ENCODE measurements around the gene SELENOF.
A peak's percentile ranks its signal among the peaks of the same experiment; 100 is the strongest.
"Not testable (repeated sequence)": the region's sequence is repeated elsewhere in the genome, so short reads cannot be mapped to it uniquely, and the experiment has no call there.

Gene SELENOF

GRCh38 chr1:86915737-86916235 is 1.9 kb upstream of the SELENOF start:
- DNase-seq: no peak

DNA sequence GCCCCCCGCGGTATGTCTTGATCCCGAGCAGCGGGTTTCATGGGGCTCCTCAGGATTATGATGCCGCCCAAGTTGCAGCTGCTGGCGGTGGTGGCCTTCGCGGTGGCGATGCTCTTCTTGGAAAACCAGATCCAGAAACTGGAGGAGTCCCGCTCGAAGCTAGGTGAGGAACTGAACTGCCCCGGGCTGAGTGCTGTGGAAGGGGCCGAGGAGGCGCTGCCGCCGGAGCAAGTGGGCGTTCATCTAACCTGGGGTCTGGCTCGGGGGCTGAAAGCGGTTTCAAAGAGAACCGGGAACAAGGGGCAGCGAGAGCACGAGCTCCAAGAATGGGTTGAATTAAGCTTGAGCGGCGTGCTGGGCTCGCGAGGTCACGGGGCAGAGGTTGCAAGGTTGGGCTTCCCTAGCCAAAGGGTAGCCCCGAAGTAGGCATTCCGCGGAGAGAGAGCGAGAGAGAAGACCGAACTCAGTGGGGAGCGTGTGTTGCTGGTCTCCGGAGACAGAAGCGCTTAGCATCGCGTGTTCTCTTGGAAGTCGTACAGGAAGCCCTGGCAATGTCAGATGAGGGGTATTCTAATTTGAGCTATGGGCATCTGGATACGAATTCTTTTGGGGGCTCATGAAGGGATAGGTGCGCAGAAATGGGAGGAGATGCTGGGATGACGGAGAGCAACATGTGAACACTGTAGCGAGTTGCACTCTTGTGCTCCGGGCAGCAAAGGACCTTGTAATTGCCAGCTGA is 1.2 kb upstream of the SELENOF start:
- peak; percentile 20 for DNase-seq

GRCh38 chr1:86914601-86914997 is 673 bp upstream of the SELENOF start, which contains the start of gene HS2ST1:
HS2ST1 (plus strand) TSS chr1:86914635.
- DNase-seq: no peak

DNA sequence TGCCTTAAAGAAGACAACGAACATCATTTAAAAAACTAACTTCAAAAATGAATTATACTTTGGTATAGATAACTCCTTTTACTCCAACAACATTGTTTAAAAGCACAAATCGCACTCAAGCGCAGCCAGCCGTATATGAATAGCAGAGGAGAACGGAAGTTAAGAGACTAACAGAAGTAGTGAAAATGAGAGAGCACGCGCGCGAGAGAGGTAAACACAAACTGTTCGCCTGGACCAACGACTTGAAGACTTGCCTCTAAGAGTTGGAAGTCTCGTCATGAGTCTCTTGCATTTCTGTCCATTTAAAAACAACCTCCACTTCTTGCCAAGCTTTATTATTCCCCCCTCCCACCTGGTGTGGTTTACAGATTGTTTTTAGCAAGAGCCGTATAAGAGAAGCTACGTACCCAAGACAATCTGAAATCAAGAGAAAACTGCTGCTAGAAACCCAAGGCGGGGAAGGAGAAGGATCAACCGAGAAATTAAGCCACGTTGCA is 479 bp downstream of the SELENOF start:
- DNase-seq: peak; percentile 9

DNA sequence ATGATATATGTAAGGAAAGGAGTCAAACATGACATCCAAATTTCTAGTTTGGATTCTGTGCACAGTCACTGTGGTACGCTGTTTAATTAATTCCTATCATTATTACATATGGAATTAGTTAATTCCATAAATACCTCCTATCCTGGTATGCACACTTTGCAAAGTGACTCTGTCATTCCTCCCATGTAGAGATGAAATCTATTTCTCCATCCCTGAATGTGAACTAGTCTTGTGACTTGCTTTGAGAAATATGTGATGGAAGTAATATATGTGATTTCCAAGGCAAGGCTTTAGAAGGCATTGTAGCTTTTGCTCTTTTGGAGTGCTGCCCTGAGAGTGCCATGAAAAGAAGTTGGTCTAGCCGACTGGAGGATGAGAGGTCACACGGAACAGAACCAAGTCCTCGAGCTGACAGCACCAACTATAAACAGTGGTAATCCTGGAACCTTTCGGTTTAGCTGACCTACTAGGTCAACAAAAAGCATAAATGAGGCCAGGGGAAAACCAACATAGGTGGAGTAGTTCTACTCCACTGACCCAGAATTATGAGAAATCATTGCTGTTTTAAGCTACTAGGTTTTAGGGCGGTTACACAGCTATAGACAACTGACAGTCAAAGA is 1.5 kb downstream of the SELENOF start:
- DNase-seq: no peak

DNA sequence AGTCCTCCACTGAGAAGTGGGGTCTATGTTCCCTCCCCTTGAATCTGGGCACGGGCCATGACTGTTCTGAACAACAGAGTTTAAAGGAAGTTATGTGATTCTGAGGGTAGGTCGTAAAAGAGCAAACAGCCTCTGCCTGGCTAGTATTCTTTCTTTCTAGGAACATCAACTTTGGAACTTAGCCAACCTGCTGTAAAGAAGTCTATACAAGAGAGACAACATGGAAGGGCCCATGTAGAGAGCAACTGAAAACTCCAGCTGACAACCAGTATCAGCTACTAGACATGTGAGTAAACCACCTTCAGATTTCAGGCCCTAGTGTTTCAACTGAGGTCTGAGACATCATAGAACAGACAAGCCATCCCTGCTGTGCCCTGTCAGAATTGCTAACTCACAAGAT is 7.5 kb downstream of the SELENOF start:
- no peak for DNase-seq

DNA sequence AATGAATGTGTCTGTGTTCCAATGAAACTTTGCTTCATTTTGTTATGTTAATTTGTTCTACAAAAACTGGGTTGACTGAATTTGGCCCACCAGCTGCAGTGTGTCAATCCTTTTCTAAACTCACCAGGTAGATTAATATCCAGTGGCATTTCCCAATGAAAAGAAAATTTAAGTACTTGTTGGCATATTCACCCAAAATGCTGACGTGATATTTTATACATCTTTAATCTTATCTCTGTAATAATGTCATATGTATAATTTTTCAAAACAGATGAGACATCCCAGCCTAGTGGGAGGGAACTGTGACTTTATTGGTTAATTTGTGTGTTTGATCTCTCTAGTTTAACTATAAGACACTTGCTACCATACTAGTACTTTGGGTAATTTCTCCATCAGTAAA is 8.1 kb downstream of the SELENOF start:
- DNase-seq: no peak

DNA sequence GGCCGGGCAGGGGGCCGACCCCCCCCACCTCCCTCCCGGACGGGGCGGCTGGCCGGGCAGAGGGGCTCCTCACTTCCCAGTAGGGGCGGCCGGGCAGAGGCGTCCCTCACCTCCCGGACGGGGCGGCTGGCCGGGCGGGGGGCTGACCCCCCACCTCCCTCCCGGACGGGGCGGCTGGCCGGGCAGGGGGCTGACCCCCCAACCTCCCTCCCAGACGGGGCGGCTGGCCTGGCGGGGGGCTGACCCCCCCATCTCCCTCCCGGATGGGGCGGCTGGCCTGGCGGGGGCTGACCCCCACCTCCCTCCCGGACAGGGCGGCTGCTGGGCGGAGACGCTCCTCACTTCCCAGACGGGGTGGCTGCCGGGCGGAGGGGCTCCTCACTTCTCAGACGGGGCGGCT is 14.5 kb downstream of the SELENOF start:
- not testable (repeated sequence) for DNase-seq

DNA sequence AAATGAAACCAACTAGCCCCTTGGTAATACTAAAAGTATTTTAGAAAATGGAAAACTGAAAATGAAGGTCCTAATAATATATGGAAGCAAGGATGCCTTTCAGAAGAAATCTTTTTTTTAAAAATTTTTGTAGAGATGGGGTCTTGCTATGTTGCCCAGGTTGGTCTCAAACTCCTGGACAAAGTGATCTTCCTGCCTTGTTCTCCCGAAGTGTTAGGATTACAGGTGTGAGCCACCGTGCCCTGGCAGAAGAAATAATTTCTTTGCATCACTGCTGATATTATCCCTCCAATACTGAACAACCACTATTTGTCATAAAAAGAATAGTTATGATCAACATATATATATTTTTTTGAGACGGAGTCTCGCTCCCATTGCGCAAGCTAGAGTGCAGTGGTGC is 25.6 kb downstream of the SELENOF start:
- no peak for DNase-seq

DNA sequence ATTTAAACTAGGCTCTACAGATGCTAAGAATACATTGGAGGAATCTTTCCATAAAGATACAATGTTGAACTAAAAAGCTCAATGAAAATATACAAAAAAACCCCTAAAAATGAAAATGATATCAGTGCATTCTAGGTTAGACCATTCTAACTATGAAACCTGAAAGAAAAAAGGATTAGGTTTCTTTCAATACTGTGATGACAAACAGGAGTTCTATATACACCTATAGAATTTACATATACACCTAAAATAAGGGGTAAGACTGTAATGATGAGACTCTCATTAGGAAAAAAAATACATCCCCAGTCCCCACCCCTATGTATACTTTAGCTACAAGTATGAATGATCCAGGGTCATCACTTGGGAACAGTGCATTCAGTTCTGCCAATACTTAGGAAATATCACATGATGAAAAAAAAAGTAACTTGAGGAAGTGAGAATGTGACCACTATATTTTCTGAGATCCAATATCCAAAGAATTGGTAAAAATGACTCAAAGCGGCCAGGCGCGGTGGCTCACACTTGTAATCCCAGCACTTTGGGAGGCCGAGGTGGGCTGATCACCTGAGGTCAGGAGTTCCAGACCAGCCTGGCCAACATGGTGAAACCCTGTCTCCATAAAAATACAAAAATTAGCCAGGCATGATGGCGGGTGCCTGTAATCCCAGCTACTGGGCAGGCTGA is 26.3 kb downstream of the SELENOF start:
- DNase-seq: no peak

DNA sequence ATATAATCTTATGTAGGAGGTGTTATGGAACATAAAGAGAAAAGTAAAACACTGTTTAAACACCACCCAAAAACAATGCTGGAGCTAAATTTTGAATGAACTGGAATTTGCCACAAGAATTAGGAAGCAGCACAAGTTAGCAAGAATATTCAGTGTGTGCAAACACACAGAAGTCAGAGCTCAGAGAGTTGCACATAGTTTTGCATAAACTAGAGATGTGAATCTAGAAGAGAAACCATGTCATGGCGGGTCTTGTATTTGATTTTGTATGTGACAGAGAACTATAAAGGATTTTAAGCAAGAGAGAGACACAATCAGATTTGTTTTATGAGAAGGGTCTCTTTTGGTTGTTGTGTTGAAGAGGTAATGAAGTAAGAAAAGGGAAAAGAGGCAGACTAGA is 38.2 kb downstream of the SELENOF start:
- no peak for DNase-seq

- DNase-seq: no peak
Measured at GRCh38 chr1:86872086-86872485, 41.8 kb downstream of the SELENOF start.

GRCh38 chr1:86871001-86871400 is 42.9 kb downstream of the SELENOF start:
- no peak for DNase-seq

GRCh38 chr1:86868477-86868876 is 45.4 kb downstream of the SELENOF start:
- DNase-seq: no peak

DNA sequence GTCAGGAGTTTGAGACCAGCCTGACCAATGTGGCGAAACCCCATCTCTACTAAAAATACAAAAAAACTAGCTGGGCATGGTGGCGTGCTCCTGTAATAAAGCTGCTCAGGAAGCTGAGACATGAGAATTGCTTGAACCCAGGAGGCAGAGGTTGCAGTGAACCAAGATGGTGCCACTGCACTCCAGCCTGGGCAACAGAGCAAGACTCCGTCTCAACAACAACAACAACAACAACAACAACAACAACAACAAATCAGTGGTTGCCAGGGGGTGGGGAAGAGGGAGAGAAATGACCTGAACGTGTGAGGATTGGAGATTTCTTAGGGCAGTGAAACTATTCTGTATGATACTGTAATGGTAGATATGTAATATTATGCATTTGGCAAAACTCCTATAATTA is 46.6 kb downstream of the SELENOF start:
- DNase-seq: not testable (repeated sequence)

DNA sequence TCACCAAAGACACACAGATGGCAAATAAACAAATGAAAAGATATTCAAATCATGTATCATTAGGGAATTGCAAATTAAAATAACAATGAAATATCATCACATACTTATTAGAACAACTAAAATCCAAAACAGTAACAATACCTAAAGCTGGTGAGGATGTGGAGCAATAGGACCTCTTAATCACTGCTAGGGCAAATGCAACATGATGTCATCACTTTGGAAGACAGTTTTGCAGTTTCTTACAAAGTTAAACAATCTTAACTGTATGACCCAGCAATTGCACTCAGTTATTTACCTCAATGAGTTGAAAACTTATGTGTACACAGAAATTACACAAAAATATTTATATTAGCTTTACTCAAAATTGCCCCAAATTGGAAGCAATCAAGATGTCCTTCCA is 47.3 kb downstream of the SELENOF start:
- DNase-seq: no peak

GRCh38 chr1:86865973-86866637 is 47.8 kb downstream of the SELENOF start:
- no peak for DNase-seq

DNA sequence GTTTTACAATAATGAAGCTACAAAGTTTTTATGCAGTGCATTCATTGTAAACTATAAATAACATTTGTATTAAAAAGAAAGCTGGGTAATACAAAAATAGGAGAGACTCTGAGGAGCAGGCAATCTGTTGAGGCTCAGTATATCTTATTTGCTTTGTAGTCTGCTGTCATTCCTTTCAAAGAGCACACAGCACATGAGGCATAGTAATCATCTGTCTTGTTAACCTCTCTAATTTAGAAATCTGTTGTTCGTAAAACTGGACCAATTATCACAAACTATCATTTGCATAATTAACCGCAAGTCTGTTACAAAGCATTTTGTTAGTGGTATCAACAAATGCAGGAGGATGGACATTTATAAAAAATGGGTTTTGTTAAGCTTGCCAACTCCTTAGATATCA is 51.0 kb downstream of the SELENOF start:
- no peak for DNase-seq

DNA sequence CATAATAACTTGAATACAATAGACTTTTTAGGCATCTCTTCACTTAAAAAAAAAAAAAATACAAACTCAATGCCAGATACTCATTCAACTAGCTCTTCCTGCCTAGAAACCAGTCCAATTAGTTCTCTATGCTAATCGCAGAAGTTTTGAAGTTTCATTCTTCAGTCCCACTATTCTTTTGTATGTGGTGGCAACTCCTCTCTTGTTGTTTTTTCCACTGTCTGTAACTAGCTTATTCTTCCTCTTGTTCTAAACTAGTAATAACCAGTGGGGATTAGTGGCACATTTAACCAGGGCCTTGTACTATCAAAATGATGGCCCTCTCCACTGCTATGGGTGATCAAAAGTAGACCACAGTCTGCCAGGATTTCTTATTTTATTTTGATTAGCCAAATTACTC is 52.5 kb downstream of the SELENOF start:
- no peak for DNase-seq

DNA sequence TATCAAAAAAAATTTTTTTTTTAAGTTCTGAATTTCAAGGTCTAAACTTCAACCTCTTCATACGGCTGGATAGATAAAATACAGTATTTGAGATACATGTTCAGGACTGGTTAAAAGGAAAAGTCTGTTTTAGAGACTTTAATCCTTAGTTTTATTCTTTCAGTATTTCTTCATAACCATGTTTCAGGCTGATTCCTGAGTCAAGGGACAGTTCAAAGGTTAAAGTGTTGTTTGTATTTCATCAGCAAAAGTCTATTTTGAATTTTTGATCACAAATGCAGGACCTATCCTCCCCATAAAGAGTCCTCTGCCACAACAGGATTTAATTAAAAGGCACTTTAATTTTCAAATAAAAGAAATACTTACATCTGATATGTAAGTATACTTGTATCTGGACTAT is 53.5 kb downstream of the SELENOF start:
- no peak for DNase-seq

- no peak for DNase-seq
Measured at GRCh38 chr1:86860020-86860419, 53.9 kb downstream of the SELENOF start.

- peak; percentile 24 for DNase-seq
Measured at GRCh38 chr1:86858524-86859261, 55.2 kb downstream of the SELENOF start.

GRCh38 chr1:86856196-86856595 is 57.7 kb downstream of the SELENOF start:
- DNase-seq: no peak

All from GF-D8 (cell line).